GM21360 (cell line): ENCODE measurements around the gene MBTPS1.

Experiments used
- ATAC-seq: cut with Tn5 transposase; IDR thresholded peaks from one replicate; pipeline ENCODE4 v1.9.1; 2021; ENCODE audit warnings: mild to moderate bottlenecking, moderate library complexity; ENCODE audit not compliant: unreplicated experiment

MBTPS1 gene

DNA sequence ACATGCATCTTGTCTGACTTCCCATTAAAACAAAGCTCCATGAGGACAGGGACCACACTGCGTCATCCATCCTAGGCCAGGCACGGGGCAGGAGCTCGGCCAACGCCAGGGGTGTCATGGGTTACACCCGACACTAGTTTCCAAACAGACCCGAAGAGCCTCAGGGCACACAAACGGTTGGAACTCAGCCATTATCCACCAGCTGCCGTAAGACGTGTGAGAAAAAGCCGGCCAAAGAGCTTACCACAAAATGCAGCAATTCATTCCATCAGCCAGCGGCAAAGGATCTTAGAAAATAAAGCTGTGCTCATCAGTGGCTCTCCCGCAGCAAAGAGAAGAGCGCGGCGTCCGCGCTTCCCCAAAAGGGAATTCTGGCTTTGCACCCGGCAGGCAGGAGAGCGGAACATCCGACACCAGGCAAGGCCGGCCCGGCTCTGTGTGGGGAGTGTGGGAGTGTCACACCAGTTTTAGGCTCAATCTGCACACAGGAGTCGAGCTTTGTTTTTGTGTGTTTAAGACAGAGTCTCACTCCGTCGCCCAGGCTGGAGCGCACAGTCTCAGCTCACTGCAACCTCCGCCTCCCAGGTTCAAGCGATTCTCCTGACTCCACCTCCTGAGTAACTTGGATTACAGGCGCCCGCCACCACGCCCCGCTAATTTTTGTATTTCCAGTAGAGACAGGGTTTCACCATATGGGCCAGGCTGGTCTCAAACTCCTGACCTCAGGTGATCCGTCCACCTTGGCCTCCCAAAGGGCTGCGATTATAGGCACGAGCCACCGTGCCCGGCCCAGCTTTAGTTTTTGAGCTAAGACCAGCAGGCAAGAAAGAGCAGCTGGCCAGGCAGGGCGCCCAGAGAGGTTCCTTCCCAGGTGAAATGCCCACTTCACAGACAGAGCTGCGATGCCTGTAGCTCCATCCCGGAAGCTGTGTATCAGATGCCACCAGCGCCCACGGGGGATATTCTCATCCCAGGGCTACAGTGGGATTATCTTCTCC, 75.6 kb downstream of the MBTPS1 start:
- ATAC-seq: no peak

DNA sequence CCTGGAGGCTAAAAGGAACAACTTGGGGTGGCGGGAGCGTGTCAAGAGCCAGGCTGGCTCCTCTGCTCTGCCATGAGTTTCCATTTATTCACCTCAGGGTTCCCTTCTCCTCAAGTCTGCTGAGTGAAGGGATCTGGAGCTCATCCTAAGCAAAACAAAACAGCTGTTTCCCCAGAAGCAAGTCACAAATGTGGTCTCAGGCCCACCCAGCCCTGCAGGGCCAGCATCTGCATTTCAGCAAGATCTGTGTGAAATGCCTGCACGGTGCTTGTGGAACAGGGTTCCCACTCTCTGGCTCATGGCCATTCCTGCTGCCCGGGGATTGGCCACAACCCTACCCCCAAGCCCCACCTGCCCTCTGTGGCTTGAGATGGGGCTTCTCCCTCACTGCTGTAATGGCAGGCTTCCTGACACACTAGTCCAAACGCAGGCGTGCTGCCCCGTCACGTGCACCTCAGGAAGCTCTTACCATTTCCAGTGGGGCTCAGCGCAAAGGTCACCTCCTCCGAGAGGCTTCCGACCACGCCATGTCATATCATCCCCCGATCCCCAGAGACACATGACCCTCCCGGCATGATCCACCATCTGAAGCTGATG, 76.4 kb downstream of the MBTPS1 start:
- ATAC-seq: no peak

DNA sequence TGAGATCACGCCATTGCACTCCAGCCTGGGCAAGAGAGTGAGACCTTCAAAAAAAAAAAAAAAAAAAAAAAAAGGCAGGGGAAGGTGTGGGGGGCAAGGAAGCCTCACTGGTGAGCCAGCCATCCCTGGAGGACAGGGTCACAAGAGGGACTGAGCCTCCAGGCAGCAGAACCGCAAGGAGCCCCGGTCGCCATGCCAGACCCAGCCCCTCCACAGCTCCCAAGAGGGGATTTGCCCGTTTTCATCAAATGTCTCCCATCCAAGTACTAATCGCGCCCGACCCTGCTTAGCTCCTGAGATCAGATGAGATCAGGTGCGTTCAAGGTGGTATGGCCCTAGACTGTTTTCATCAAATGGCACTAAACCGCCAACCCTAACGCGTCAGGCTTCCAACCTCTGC, 77.0 kb downstream of the MBTPS1 start:
- ATAC-seq: no peak

- no peak for ATAC-seq
Measured at GRCh38 chr16:84038469-84038868, 78.3 kb downstream of the MBTPS1 start.

GRCh38 chr16:84036982-84037425, 79.7 kb downstream of the MBTPS1 start:
- ATAC-seq: no peak

- no peak for ATAC-seq
Measured at GRCh38 chr16:84036131-84036530, 80.6 kb downstream of the MBTPS1 start.

GRCh38 chr16:84034516-84034915, 82.2 kb downstream of the MBTPS1 start:
- ATAC-seq: no peak

DNA sequence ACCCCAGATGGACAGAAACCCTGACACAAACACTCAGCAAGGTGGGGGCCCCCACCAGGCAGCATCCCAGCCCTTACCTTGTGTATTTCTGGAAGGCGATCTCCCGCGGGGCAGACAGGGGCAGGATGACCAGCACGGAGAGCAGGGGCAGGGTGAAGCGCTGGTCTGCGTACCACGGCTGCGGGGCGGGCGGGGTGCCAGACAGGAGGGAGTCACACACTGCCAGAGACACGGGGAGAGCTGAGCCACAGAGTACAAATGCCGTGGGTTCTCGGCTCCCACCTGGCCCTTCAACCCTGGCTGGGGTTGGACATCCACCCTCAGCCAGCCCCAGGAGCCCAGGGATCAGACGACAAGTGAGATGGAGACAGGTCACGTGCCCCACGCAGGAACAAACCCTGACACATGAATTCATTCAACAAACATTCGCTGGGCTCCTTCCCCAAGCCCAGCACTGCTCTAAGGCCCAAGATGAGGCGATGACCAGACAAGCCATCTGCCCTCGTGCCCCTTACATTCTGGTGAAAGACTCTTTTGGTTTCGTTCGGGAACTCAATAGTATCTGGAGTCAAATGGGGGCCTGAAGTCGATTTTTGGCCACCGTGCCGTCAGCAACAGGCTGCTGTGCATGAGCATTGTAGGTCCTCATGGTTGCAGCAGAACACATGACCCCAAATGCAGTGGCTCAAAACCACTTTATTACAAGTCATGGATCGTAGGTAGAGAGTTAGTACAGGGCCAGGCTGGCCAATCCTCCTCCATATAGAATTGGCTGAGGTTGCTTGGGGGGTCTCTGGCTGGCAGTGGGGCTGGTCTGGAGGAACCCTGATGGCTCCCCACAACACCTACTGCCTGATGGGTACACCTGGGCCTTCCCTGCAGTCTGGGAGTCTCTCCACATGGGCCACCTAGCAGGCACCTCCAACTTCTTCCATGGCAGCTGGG, 83.2 kb downstream of the MBTPS1 start:
- ATAC-seq: no peak

DNA sequence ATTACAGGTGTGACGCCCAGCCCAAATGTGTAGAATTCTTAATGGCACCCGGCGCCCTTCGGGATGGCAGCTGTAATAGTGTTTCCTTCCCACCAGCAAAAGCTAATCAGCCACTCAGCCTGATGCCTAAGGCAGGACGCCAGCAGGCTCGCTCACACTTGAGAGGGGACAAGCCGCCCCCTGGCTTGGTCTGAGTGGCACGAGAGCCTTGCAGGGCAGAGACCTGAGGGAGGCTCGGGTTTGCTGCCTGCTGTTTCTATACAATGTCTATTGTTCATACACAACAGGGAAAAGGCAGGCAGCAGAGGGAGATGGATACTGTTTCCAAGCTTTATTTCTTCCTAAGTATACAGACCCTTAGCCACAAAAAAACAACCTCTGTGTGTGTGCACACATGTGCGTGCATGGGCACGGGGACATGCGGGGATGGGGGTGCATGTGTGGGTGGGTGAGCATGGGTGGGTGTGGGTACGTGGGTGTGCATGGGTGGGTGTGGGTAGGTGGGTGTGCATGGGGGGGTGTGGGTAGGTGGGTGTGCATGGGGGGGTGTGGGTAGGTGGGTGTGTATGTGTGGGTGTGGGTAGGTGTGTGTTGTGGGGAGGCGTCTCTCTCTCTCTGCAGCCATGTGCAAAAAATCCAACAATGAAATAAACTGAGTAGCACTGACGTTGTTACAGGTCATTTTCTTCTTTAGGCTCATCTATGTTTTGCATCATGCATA, 84.1 kb downstream of the MBTPS1 start:
- ATAC-seq: no peak

GRCh38 chr16:84031556-84031955, 85.2 kb downstream of the MBTPS1 start:
- no peak for ATAC-seq

DNA sequence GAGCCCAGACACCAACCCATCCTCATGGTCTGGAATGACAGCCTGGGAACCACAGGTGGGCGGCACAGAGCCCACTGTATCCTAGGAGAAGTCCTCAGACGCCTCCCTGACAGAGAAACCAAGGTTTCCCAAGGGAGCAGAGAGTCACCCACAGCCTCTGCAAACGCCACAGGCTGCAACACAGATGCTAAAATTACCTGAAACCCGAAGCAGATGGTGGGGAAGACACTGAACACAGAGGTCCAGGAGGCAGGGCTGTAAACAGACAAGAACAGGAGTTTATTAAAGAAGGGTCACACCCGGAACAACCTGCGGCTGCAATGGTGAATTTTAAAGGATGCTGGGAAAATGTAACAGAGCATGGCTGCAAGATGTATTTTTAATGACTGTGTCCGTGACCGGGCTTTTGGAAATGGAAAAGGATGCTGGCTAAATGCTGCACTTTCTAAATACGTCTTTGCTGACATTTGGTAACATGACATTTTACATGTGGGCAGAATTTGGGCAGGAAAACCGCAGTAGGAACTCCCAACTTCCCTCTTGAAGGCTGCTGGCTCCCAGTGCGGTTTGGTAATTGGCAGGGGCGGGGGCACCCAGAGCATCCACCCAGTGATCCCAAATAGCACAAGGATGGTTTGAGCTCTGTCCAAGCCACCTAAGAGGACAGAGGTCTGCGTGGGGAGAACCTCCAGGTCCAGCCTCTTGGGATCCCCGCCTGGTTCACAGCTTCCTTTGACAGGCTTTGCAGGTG, 87.3 kb downstream of the MBTPS1 start:
- no peak for ATAC-seq

DNA sequence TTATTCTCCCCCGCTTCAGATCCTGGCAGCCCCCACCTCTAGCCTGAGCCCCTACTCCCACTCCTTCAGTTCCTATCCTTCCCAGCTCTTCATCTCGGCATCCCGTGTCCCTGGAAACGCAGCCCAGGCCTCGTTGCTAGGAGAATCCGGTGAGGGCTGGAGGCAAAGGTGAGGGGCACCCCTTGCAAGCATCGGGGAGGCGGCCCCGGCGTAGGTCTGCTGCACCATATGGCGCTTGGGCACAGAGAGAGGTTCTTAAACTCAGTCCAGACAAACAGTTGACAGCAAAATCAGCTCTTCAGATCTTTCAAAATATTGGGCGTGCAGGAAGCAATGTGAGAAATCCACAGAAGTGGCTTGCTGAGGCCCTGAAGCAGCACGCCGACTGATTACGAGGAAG, 89.1 kb downstream of the MBTPS1 start:
- ATAC-seq: no peak

- no peak for ATAC-seq
Measured at GRCh38 chr16:84026606-84027005, 90.1 kb downstream of the MBTPS1 start.

DNA sequence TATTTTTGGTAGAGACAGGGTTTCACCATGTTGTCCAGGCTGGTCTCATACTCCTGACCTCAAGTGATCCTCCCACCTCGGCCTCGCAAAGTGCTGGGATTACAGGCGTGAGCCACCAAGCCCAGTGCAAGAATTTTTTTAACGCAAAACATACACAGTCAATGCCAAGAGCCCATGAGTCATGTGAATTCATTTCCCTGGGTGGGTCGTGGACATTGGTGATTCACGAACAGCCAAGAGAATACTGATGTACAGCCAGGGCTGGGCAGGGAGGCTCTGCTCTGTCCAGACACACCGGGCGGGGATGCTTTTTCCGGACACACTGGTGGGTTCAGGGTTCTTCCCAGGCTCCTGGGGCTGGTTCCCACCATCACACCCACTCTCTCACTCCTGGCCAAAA, 91.9 kb downstream of the MBTPS1 start:
- no peak for ATAC-seq

DNA sequence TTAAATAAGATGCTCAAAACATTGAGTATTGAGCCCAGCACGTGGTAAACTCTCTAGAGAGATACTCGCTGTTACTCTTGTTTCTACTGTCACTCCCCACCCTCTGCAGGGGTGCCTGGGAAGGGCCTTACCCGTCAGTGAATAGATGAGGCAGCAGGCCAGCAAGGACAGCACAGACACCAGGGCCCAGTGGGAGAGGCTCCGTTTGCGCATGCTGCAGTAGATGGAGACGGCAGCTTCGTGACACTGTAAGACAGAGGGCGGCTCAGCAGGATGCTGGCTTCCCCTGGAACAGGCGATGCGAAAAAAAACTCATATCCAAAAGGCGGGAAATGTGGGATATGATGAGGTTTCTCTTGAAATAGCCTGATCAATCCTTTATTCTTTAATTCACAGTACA, 94.1 kb downstream of the MBTPS1 start:
- ATAC-seq: no peak

GRCh38 chr16:84021488-84021887, 95.3 kb downstream of the MBTPS1 start:
- no peak for ATAC-seq

DNA sequence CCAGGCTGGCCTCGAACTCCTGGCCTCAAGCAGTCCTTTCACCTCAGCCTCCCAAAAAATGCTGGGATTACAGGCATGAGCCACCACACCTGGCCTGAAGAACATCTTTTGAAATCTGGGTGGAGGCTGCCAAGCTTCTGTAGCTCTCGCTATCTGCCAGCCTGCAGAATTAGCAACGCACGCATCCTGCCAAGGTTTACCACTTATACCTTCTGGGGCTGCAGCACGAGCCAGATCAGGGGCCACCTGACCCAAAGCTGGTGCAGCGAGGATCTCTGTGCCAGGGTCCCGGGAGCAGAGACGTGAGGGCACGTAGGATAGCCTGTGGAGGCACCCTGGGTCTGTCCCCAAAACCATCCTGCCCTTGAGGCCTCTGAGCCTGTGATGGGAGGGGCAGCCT, 96.4 kb downstream of the MBTPS1 start:
- no peak for ATAC-seq

DNA sequence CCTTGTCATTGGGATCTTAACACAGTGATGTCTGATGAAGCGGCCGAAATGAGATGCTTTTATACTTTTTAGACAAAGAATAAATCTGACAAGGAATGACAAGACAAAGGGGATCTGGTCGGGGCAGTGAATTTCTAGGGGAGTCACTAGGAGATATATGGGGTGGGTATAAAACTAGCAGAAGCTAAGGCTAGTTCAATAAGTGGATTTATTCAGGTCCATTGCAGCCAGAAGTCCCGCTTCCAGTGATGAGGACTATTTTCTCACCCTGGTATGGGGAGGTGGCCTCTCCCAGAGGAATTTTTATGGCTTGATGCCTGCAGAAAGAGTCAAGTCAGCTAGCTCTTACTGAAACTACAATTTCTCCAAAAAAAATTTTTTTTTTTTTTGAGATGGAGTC, 98.0 kb downstream of the MBTPS1 start:
- no peak for ATAC-seq

GRCh38 chr16:84016477-84016876, 100.3 kb downstream of the MBTPS1 start:
- ATAC-seq: no peak

DNA sequence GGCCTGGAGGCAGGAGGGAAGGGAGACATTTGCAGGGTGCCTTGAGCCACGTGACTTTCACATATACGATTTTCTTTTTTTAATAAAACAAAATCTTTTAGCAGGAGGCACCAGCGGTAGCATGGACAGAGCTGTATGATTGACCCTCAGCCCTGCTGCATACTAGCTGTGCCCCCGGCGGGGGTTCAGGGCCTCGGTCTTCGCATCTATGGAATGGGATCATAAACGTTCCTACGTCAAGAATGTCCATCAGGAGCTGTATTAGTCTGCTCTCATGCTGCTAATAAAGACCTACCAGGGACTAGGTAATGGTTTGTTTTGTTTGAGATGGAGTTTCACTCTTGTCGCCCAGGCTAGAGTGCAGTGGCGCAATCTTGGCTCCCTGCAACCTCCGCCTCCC, 101.3 kb downstream of the MBTPS1 start:
- no peak for ATAC-seq
